Bone marrow (tissue), 2 donors: ENCODE results near the gene RAB6B.

Experiments
- DNase-seq, 2 donors: peaks; one replicate each; lab custom pipeline; 2025; lab: John Stamatoyannopoulos, UW

RAB6B gene

GRCh38 chr3:133880886-133881455, 14.7 kb downstream of the RAB6B start:
- no peak for DNase-seq

- no peak for DNase-seq
These were observed 15.4 kb downstream of the RAB6B start for GRCh38 chr3:133880287-133880686.

- no peak for DNase-seq
These were observed 17.2 kb downstream of the RAB6B start for GRCh38 chr3:133878518-133878917.

- no peak for DNase-seq
These were observed 18.5 kb downstream of the RAB6B start for GRCh38 chr3:133877221-133877620.

- DNase-seq: no peak
These were observed 20.8 kb downstream of the RAB6B start for GRCh38 chr3:133874761-133875438.

GRCh38 chr3:133874344-133874743, 21.3 kb downstream of the RAB6B start:
- no peak for DNase-seq

GRCh38 chr3:133872781-133873180, 22.9 kb downstream of the RAB6B start:
- DNase-seq: no peak

GRCh38 chr3:133872161-133872560, 23.5 kb downstream of the RAB6B start:
- DNase-seq: no peak

GRCh38 chr3:133871368-133872090, 24.2 kb downstream of the RAB6B start:
- no peak for DNase-seq

GRCh38 chr3:133870822-133871221, 24.9 kb downstream of the RAB6B start:
- no peak for DNase-seq

GRCh38 chr3:133869586-133869985, 26.1 kb downstream of the RAB6B start:
- DNase-seq: no peak

- no peak for DNase-seq
These were observed 26.8 kb downstream of the RAB6B start for GRCh38 chr3:133868758-133869475.

- no peak for DNase-seq
These were observed 27.5 kb downstream of the RAB6B start for GRCh38 chr3:133868186-133868585.

GRCh38 chr3:133866141-133866540, 29.5 kb downstream of the RAB6B start:
- DNase-seq: no peak

- no peak for DNase-seq
These were observed 30.4 kb downstream of the RAB6B start for GRCh38 chr3:133865136-133865855.

GRCh38 chr3:133864616-133865015, 31.1 kb downstream of the RAB6B start:
- no peak for DNase-seq

- no peak for DNase-seq
These were observed 31.8 kb downstream of the RAB6B start for GRCh38 chr3:133863911-133864310.

- DNase-seq: no peak
These were observed 33.5 kb downstream of the RAB6B start for GRCh38 chr3:133862161-133862560.

- DNase-seq: no peak
These were observed 35.2 kb downstream of the RAB6B start for GRCh38 chr3:133860519-133860918.

GRCh38 chr3:133859381-133860234, 36.1 kb downstream of the RAB6B start:
- no peak for DNase-seq

GRCh38 chr3:133857767-133858166, 37.9 kb downstream of the RAB6B start:
- DNase-seq: peak in 1 of 2 donors; percentile 9
